Umbilical cord (tissue), 2 donors: ENCODE measurements around the gene MIB1. TPM values are rescaled to one million over a fixed set of nuclear protein-coding genes. Genes with fewer than 3 reads are reported as not detected.

ENCODE experiments used
- DNase-seq: peaks from one replicate; pipeline ENCODE4 v3.0.0-alpha.2; 2015; ENCODE audit warnings: low spot score
- total RNA-seq: library from RNA; depleted of rRNA; stranded (reverse); fragments of >200 nt; gene quantifications from one replicate; pipeline ENCODE4 v1.2.3, GENCODE V29; 2014; ENCODE audit warnings: low replicate concordance; ENCODE audit not compliant: insufficient read depth

Gene MIB1
- total RNA-seq, 1 donor from 2014 or later = 53.0 TPM

- DNase-seq = no peak
These were observed 149.0 kb downstream of the MIB1 start for GRCh38 chr18:21889570-21889969.

GRCh38 chr18:21894619-21895367 is 154.2 kb downstream of the MIB1 start:
- DNase-seq = no peak

DNA sequence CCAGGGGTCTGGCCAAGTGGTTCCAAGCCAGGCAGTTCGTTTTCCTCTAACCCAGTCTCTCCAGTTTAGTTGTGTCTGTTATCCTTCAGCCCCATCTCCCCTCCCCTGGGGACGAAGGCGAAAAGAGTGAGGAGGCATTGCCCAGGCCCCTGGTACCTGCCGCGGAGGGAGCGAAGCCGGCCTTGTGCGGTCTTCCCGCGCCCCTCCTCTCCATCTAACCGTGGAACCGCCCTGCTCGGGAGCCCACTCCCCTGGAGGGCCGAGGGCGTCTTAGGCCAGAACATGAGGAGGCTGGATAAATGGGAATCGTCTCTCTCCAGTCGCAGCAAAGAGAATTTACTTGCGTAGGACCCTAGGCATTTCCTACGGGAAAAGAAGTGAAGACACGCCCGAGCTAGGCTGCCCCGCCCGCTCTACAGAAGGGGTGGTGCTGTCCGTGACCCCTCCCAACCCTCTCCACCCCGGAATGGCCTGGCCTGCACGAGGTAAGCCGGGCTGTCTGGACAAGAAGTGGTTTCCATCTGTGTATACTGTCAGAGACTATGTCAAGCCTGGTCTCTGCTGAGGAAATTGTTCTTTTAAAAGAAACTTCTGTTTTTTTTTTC is 156.2 kb downstream of the MIB1 start:
- DNase-seq = peak; percentile 59

DNA sequence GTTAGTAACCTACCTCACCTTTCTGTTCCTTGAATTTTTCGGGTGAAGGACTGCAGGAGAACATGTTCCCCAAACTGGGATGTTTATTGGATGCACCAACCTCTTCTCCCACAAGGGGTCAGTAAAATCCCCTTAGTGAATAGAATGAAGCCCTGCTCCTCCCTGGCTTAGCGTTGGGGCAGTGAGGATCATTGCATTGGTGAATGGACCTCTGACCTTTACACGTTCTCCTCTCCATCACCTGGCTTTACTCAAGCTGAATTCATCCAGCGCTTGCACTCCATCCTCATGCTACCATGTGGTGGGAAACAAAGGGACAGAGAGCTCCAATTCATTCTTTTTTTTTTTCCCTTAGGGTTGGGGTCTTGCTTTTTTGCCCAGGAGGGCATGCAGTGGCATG is 157.2 kb downstream of the MIB1 start:
- peak; percentile 67 for DNase-seq

- no peak for DNase-seq
These were observed 160.2 kb downstream of the MIB1 start for GRCh38 chr18:21900605-21901352.

DNA sequence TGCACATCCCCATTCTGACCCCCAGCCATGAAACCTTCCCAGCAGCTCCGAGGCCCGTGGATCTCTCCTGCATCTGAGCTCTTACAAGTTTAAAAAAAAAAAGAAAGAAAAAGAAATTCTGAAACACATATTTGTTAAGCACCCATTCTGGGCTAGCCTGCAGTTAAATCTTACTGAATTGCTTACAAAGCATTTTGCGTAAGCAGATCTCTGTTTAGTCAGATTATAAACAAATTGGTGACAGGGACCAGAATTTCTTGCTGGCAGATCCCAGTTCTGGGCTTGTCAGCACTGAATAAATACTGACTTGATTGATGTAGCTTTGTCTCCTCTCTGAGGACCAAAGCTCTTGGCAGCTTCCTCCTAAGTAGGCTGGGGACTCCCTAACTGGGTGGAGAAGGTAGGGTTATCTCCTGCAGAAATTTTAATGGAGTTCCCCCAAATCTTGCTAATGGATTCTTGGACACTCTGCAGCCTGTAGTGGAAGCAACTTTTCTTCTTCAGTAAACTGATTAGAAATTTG is 160.9 kb downstream of the MIB1 start:
- peak; percentile 61 for DNase-seq

- peak; percentile 75 for DNase-seq
These were observed 163.1 kb downstream of the MIB1 start for GRCh38 chr18:21903709-21904108.

DNA sequence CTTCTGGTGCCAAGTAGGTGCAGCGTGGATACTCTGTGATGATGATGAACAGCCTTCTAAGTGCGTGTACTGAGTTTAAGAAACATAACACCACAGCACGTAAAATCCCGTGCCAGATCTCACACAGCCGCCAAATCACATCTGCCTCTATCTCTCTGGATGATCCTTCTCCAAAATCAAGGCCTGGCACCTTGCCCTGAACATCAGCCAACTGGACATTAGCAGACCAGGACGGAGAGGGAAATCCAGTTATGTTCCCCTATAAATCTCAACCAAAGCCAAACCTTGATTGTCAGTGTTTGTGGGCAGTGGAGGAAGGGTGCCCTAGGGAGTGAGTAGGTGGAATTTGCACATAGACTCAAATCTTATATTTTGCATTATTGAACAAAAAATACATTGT is 164.3 kb downstream of the MIB1 start:
- peak; percentile 94 for DNase-seq

- peak; percentile 83 for DNase-seq
These were observed 166.9 kb downstream of the MIB1 start for GRCh38 chr18:21907451-21907850.

- DNase-seq = peak; percentile 59
These were observed 168.1 kb downstream of the MIB1 start for GRCh38 chr18:21908711-21909110.

GRCh38 chr18:21910906-21911305 is 170.3 kb downstream of the MIB1 start:
- DNase-seq = no peak

DNA sequence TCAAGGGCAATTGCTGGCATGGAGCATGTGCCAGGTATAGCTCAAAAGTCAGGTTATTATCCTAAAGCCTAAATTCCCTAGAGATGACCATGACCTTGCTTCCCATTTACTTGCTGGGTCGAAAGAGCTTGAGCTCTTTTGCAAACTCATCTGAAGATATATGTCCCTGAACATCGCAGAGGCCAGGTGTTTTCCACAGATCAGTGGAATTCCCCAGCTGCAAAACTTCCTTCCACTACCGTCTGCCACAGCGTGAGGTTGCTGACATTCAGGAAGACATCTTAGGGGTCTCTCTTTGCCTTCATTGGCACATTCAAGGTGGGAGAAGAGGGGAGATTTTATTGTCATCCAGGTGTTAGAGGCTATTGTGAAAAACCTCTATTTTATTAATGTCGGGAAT is 171.0 kb downstream of the MIB1 start:
- no peak for DNase-seq

- DNase-seq = no peak
These were observed 172.0 kb downstream of the MIB1 start for GRCh38 chr18:21912339-21913239.

- peak; percentile 70 for DNase-seq
These were observed 174.2 kb downstream of the MIB1 start for GRCh38 chr18:21914739-21915319.

GRCh38 chr18:21915546-21915945 is 175.0 kb downstream of the MIB1 start:
- DNase-seq = no peak

DNA sequence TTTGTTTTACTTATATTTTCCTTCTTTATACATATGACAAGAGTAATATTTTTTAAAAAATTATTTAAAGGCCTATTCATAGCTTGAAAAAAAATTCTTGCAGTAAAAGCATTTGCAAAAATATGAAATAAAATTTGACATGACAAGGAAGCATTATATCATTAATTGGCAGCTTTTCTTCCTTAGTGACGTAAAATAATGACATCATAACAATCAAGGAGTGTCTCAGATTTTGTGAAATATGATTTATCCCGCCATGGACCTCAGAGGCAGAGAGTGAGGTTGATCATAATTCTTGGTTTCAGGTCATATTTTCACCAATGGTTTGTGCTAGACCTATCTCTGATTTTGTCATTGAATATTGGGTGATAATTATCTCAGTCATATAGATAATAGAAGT is 176.0 kb downstream of the MIB1 start:
- DNase-seq = no peak

GRCh38 chr18:21918693-21919092 is 178.1 kb downstream of the MIB1 start:
- DNase-seq = no peak
